Endothelial cell of umbilical vein (primary cell): ENCODE data around the gene SRD5A1.

Experiments used
- TF ChIP-seq, protein P1 (sequence below): IDR thresholded peaks from 2 replicates; pipeline ENCODE4 v1.6.1; 2011; ENCODE audit not compliant: insufficient read depth, insufficient read length
- TF ChIP-seq, protein P2 (sequence below), 2 donors: IDR thresholded peaks; 1 replicate in 1 of 2; 2 replicates in 1 of 2; pipeline ENCODE4 v1.5.1; 2011; ENCODE audit warnings: low read length in 2 of 2, mild to moderate bottlenecking in 2 of 2, moderate library complexity in 2 of 2, control low read depth in 1 of 2, inconsistent platforms in 1 of 2, low read depth in 1 of 2; ENCODE audit not compliant: insufficient read depth in 1 of 2; ENCODE audit errors: extremely low read depth in 1 of 2

DNA sequence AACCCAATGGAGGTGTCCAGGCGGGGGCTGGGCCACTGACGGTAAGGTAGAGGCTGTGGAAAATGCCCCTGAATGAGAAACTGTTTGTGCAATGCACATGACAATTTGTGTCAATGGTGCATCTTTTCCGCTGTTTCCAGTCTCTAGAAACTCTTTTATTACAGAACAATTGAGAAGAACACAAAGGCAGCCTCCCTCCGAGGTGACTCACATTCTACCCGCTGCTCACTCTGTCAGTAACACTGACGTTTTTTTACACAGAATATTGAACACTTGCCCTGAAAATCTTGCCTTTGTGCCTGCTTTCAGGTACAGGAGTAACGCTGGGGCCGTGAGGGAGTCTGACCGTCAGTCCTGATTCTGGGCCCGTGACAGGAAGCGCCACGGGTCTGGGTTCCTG, 68.3 kb downstream of the SRD5A1 start:
- TF ChIP-seq, protein P1, sequence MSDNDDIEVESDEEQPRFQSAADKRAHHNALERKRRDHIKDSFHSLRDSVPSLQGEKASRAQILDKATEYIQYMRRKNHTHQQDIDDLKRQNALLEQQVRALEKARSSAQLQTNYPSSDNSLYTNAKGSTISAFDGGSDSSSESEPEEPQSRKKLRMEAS = no peak
- TF ChIP-seq, protein P2, sequence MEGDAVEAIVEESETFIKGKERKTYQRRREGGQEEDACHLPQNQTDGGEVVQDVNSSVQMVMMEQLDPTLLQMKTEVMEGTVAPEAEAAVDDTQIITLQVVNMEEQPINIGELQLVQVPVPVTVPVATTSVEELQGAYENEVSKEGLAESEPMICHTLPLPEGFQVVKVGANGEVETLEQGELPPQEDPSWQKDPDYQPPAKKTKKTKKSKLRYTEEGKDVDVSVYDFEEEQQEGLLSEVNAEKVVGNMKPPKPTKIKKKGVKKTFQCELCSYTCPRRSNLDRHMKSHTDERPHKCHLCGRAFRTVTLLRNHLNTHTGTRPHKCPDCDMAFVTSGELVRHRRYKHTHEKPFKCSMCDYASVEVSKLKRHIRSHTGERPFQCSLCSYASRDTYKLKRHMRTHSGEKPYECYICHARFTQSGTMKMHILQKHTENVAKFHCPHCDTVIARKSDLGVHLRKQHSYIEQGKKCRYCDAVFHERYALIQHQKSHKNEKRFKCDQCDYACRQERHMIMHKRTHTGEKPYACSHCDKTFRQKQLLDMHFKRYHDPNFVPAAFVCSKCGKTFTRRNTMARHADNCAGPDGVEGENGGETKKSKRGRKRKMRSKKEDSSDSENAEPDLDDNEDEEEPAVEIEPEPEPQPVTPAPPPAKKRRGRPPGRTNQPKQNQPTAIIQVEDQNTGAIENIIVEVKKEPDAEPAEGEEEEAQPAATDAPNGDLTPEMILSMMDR (IDR thresholded peaks at IDR 0.05; ENCODE audit: extremely low read depth in 1 of 2, insufficient read depth in 1 of 2, low read depth in 1 of 2, low read length in 2 of 2) = no peak
